Measurements from ENCODE around the gene ARHGAP6.

The ARHGAP6 gene

GRCh38 chrX:11558972-11559371, 106.7 kb downstream of the ARHGAP6 start:
- Histone ChIP-seq H3K27ac (no peak overlapping the region), H3K9me3 (no peaks in the 10 kb centered on the region), H3K4me2 (no peak overlapping the region), H4K20me1 (no peaks in the 10 kb centered on the region), H3K4me3 (no peak overlapping the region), H3K4me1 (no peaks in the 10 kb centered on the region), H3K36me3 (no peaks in the 10 kb centered on the region), H3K9ac (no peak overlapping the region), H3K27me3 (peaks cover 70% of the 10 kb centered on the region)
- no peak for TF ChIP-seq Cebpa-rat (IDR thresholded peaks at IDR 0.05)

- Histone ChIP-seq H3K4me2 (no peak overlapping the region), H3K36me3 (no peaks in the 10 kb centered on the region), H3K27me3 (peaks cover 73% of the 10 kb centered on the region), H3K9me3 (no peaks in the 10 kb centered on the region), H3K4me1 (no peaks in the 10 kb centered on the region), H3K4me3 (no peak overlapping the region), H3K27ac (no peak overlapping the region), H4K20me1 (no peaks in the 10 kb centered on the region), H3K9ac (no peak overlapping the region)
- no peak for TF ChIP-seq Cebpa-rat (IDR thresholded peaks at IDR 0.05)
These were observed 108.6 kb downstream of the ARHGAP6 start for GRCh38 chrX:11557120-11557519.

- Histone ChIP-seq H3K4me2 (no peak overlapping the region), H3K9ac (no peak overlapping the region), H4K20me1 (no peaks in the 10 kb centered on the region), H3K36me3 (no peaks in the 10 kb centered on the region), H3K9me3 (no peaks in the 10 kb centered on the region), H3K27me3 (peaks cover 73% of the 10 kb centered on the region), H3K4me3 (no peak overlapping the region), H3K27ac (no peak overlapping the region), H3K4me1 (no peaks in the 10 kb centered on the region)
- no peak for TF ChIP-seq Cebpa-rat (IDR thresholded peaks at IDR 0.05)
These were observed 110.0 kb downstream of the ARHGAP6 start for GRCh38 chrX:11555759-11556158.

GRCh38 chrX:11553594-11553993, 112.1 kb downstream of the ARHGAP6 start:
- H3K4me3 ChIP-seq, result no peak overlapping the region
- H4K20me1 ChIP-seq, result no peaks in the 10 kb centered on the region
- H3K4me2 ChIP-seq, result no peak overlapping the region
- no peak overlapping the region for H3K27ac ChIP-seq
- no peak for TF ChIP-seq Cebpa-rat (IDR thresholded peaks at IDR 0.05)
- H3K4me1 ChIP-seq, result no peaks in the 10 kb centered on the region
- H3K9me3 ChIP-seq, result no peaks in the 10 kb centered on the region
- H3K9ac ChIP-seq, result no peak overlapping the region
- no peaks in the 10 kb centered on the region for H3K36me3 ChIP-seq
- H3K27me3 ChIP-seq, result peaks cover 84% of the 10 kb centered on the region

- TF ChIP-seq Cebpa-rat (IDR thresholded peaks at IDR 0.05), result no peak
- no peak overlapping the region for H3K4me2 ChIP-seq
- peaks cover 11% of the 10 kb centered on the region; the same call in 1 of the 2 replicates for H3K9me3 ChIP-seq
- peaks cover 84% of the 10 kb centered on the region for H3K27me3 ChIP-seq
- H4K20me1 ChIP-seq, result no peaks in the 10 kb centered on the region
- H3K27ac ChIP-seq, result no peak overlapping the region
- H3K9ac ChIP-seq, result no peak overlapping the region
- H3K4me1 ChIP-seq, result no peaks in the 10 kb centered on the region
- no peaks in the 10 kb centered on the region for H3K36me3 ChIP-seq
- H3K4me3 ChIP-seq, result no peak overlapping the region
These were observed 114.6 kb downstream of the ARHGAP6 start for GRCh38 chrX:11551151-11551550.

- peaks cover 94% of the 10 kb centered on the region for H3K27me3 ChIP-seq
- no peak for TF ChIP-seq Cebpa-rat (IDR thresholded peaks at IDR 0.05)
- no peak overlapping the region for H3K4me3 ChIP-seq
- H3K4me1 ChIP-seq, result no peaks in the 10 kb centered on the region
- H4K20me1 ChIP-seq, result no peaks in the 10 kb centered on the region
- peaks cover 11% of the 10 kb centered on the region; the same call in 1 of the 2 replicates for H3K9me3 ChIP-seq
- no peaks in the 10 kb centered on the region for H3K36me3 ChIP-seq
- H3K27ac ChIP-seq, result no peak overlapping the region
- H3K9ac ChIP-seq, result no peak overlapping the region
- H3K4me2 ChIP-seq, result no peak overlapping the region
These were observed 118.8 kb downstream of the ARHGAP6 start for GRCh38 chrX:11546917-11547316.

- Histone ChIP-seq H3K4me3 (no peak overlapping the region), H3K9me3 (peaks cover 11% of the 10 kb centered on the region; the same call in 1 of the 2 replicates), H3K9ac (no peak overlapping the region), H3K4me2 (no peak overlapping the region), H3K4me1 (peaks cover 8% of the 10 kb centered on the region; the same call in 1 of the 2 replicates), H4K20me1 (no peaks in the 10 kb centered on the region), H3K27ac (no peak overlapping the region), H3K27me3 (peaks cover 88% of the 10 kb centered on the region), H3K36me3 (no peaks in the 10 kb centered on the region)
- no peak for TF ChIP-seq Cebpa-rat (IDR thresholded peaks at IDR 0.05)
These were observed 122.5 kb downstream of the ARHGAP6 start for GRCh38 chrX:11543249-11543648.

GRCh38 chrX:11541510-11541909, 124.2 kb downstream of the ARHGAP6 start:
- no peak for TF ChIP-seq Cebpa-rat (IDR thresholded peaks at IDR 0.05)
- Histone ChIP-seq H3K4me1 (peaks cover 8% of the 10 kb centered on the region; the same call in 1 of the 2 replicates), H4K20me1 (no peaks in the 10 kb centered on the region), H3K9ac (no peak overlapping the region), H3K36me3 (no peaks in the 10 kb centered on the region), H3K4me3 (no peak overlapping the region), H3K27me3 (peaks cover 85% of the 10 kb centered on the region), H3K4me2 (no peak overlapping the region), H3K9me3 (no peaks in the 10 kb centered on the region), H3K27ac (no peak overlapping the region)

GRCh38 chrX:11540532-11541377, 125.0 kb downstream of the ARHGAP6 start:
- no peaks in the 10 kb centered on the region for H4K20me1 ChIP-seq
- H3K36me3 ChIP-seq, result no peaks in the 10 kb centered on the region
- H3K4me1 ChIP-seq, result peaks cover 8% of the 10 kb centered on the region; the same call in 1 of the 2 replicates
- no peak overlapping the region for H3K9ac ChIP-seq
- no peak for TF ChIP-seq Cebpa-rat (IDR thresholded peaks at IDR 0.05)
- no peak overlapping the region for H3K27ac ChIP-seq
- H3K4me3 ChIP-seq, result no peak overlapping the region
- peak overlapping the region; percentile 23 for H3K4me2 ChIP-seq
- H3K9me3 ChIP-seq, result no peaks in the 10 kb centered on the region
- peaks cover 87% of the 10 kb centered on the region for H3K27me3 ChIP-seq

- Histone ChIP-seq H3K27me3 (peaks cover 64% of the 10 kb centered on the region), H3K4me3 (no peak overlapping the region), H4K20me1 (no peaks in the 10 kb centered on the region), H3K4me2 (no peak overlapping the region), H3K36me3 (no peaks in the 10 kb centered on the region), H3K9me3 (no peaks in the 10 kb centered on the region), H3K4me1 (peaks cover 8% of the 10 kb centered on the region; the same call in 1 of the 2 replicates), H3K9ac (no peak overlapping the region), H3K27ac (no peak overlapping the region)
- no peak for TF ChIP-seq Cebpa-rat (IDR thresholded peaks at IDR 0.05)
These were observed 128.6 kb downstream of the ARHGAP6 start for GRCh38 chrX:11537141-11537540.

Measured in BLaER1 (cell line).